HG03103 (cell line): ENCODE results near the gene CCDC92B.
A peak's percentile ranks its signal among the peaks of the same experiment; 100 is the strongest.
"Not testable (repeated sequence)": the region's sequence is repeated elsewhere in the genome, so short reads cannot be mapped to it uniquely, and the experiment has no call there.

Experiments
- ATAC-seq: cut with Tn5 transposase; IDR thresholded peaks from one replicate; pipeline ENCODE4 v1.9.1; 2021; ENCODE audit warnings: low read depth; ENCODE audit not compliant: unreplicated experiment

The CCDC92B gene

GRCh38 chr17:2749058-2749783 is at the start of gene CCDC92B:
TSS of gene CCDC92B (minus strand) at chr17:2749652. CDS start at chr17:2735145, 14,507 bp downstream.
- ATAC-seq, result no peak

GRCh38 chr17:2798678-2799077 is 49.2 kb upstream of the CCDC92B start:
- ATAC-seq, result no peak

GRCh38 chr17:2798188-2798587 is 48.7 kb upstream of the CCDC92B start:
- ATAC-seq, result no peak

- no peak for ATAC-seq
Measured at GRCh38 chr17:2797637-2798036, 48.2 kb upstream of the CCDC92B start.

GRCh38 chr17:2797226-2797625 is 47.8 kb upstream of the CCDC92B start:
- ATAC-seq, result no peak

GRCh38 chr17:2796164-2797125 is 47.0 kb upstream of the CCDC92B start, which contains the start of gene RAP1GAP2:
TSS of gene RAP1GAP2 (plus strand) at chr17:2796438. CDS start at chr17:2796528, 90 bp downstream.
- ATAC-seq, result no peak

GRCh38 chr17:2795441-2796163 is 46.1 kb upstream of the CCDC92B start:
- ATAC-seq, result no peak

- no peak for ATAC-seq
Measured at GRCh38 chr17:2794111-2794803, 44.8 kb upstream of the CCDC92B start.

GRCh38 chr17:2792366-2793169 is 43.1 kb upstream of the CCDC92B start:
- ATAC-seq, result no peak

GRCh38 chr17:2789700-2790099 is 40.2 kb upstream of the CCDC92B start:
- no peak for ATAC-seq

- peak; percentile 67 for ATAC-seq
Measured at GRCh38 chr17:2786176-2786881, 36.9 kb upstream of the CCDC92B start.

GRCh38 chr17:2785376-2785775 is 35.9 kb upstream of the CCDC92B start:
- ATAC-seq, result not testable (repeated sequence)

GRCh38 chr17:2784864-2785263 is 35.4 kb upstream of the CCDC92B start:
- ATAC-seq, result no peak

GRCh38 chr17:2783310-2784030 is 34.0 kb upstream of the CCDC92B start:
- ATAC-seq, result no peak

GRCh38 chr17:2782055-2782454 is 32.6 kb upstream of the CCDC92B start:
- no peak for ATAC-seq

GRCh38 chr17:2781598-2781997 is 32.1 kb upstream of the CCDC92B start:
- ATAC-seq, result not testable (repeated sequence)

- no peak for ATAC-seq
Measured at GRCh38 chr17:2780931-2781454, 31.5 kb upstream of the CCDC92B start.

- no peak for ATAC-seq
Measured at GRCh38 chr17:2780256-2780655, 30.8 kb upstream of the CCDC92B start.
